ENCODE measurements around the gene KIF19.

Gene KIF19

DNA sequence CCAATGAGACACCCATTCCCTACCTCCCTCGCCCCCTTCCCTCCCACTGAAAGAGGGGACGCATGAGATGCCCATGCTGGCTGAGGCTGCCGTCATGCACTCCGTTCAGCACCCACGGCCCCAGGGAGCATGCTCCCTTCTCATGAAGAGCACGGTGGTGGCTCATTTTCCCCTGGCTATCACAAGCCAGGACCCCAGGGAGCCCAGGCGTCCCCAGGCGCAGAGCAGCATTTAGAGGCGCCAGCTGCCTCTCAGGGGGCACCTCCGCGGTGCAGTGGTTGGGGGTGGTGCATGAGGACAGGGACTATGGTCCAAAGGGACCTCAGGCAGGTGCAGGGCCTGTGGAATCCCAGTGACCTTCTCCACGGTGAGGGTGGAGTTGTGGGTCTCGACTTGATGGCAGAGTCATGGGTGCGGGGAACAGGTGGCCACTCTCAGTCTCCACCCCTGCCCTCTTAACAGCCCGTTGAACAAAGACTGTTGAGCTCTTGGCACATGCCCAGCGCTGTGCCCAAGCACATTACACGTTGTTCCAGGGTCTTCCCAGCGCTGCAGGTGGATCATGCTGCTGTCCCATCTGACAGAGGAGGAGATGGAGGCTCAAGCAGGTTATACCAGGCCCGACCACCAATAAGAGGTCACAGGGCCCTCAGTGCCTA lies 13.6 kb downstream of the KIF19 start:
- DNase-seq (ENCODE audit: low read depth in 2 of 2), result no peak

GRCh38 chr17:74340470-74341023 lies 14.5 kb downstream of the KIF19 start:
- no peak for DNase-seq (ENCODE audit: low read depth in 2 of 2)

GRCh38 chr17:74342224-74342623 lies 16.2 kb downstream of the KIF19 start:
- DNase-seq (ENCODE audit: low read depth in 2 of 2), result no peak

- DNase-seq (ENCODE audit: low read depth in 2 of 2), result no peak
These were observed 17.1 kb downstream of the KIF19 start for GRCh38 chr17:74343121-74343520.

DNA sequence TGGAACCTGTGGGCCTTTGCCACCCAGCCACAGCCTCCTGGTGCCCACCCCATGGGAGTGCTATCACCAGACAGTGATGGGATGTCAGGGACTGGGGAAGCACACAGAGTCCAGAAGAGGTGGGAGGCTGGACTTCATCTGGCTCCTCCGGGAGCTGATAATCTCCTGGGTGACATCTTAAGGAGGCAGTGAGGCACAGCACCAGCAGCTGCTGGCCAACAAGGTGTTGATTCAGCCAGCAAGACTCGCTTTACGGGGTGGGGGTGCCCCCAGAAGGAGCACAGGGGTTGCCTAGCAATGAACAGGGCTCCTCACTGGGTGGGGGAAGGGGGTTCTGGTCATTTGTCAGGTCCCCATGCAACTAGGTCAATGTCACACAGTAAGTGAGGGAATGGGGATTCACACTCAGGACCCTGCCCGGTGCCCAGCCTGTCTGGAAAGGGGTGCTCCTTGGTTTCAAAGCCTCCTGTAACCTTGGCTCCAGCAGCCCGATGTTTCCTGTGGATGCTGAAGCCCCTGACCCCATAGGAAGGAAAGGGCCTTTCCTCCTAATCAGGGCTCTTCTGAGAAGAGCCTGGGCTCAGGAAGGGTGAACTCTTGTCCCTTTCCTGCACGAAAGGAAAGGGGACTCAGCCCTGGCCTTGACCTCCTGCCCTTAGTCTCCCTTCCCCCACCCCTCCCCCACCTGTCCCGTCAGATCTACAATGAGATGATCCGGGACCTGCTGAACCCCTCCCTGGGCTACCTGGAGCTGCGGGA lies 17.7 kb downstream of the KIF19 start:
- DNase-seq (ENCODE audit: low read depth in 2 of 2), result no peak

DNA sequence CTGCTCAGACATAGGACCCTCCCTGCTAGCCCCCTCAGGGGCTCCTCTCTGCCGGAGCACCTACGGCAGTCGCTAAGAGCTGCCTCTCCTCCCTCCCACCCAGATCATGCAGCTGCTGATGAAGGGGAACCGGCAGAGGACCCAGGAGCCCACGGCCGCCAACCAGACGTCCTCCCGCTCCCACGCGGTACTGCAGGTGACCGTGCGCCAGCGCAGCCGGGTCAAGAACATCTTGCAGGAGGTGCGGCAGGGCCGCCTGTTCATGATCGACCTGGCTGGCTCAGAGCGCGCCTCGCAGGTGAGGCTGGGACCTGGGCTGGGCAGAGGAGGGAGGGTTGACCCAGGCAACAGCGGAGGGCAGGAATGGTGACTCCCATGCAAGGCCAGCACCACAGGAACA lies 18.6 kb downstream of the KIF19 start:
- DNase-seq (ENCODE audit: low read depth in 2 of 2), result no peak

DNA sequence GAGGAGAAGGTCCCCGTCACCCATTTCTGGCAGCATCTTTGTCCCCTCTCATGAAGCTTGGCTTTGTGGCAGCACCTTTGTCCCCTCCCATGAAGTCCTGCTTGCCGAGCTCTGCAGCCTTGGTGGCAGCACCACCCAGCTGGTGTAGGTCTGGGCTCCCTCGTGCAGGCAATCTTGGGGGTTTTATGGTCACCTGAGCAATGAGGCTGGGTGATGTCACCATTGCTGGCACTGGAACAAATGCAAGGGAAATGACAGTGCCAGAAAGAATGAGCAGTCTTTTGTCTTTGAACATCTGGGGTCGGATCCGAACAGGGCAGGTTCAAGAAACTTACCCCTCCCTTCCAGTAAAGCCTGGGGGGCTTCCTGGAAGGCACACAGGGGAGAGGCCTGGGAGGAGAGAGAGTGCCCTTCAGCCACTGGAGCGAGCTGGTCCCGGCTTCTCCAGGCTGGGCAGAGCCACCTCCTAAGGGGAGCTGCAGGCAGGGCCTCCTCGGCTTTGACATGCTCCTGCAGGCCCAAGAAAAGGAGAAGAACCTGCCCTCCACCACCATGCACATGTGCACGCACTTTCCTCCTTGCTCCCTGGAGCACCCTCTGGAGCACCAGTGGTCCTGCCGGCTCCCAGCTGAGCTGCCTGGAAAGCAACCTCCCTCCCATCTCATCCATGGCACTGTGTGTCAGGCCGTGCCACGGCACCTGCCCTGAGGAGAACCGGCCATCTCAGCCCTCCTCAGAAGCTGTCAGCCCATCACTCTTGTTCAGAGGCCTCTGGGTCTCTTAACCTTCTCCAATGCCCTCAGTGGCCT lies 19.6 kb downstream of the KIF19 start:
- DNase-seq (ENCODE audit: low read depth in 2 of 2), result no peak

DNA sequence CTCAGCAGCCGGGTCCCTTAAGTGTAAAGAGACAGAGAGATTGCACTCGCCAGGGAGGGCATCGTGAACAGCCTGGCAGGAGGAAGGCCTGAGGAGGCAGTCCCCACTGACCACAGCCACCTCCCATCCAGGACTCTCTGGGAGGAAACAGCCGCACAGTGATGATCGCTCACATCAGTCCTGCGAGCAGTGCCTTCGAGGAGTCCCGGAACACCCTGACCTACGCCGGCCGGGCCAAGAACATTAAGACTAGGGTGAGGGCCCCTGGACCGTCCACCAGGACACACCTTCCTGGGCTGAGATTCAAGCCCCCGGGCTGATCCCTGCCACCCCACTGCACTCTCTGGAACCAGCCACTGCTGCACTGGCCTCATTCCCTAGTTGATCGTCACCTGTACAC lies 21.6 kb downstream of the KIF19 start:
- DNase-seq (ENCODE audit: low read depth in 2 of 2), result no peak

DNA sequence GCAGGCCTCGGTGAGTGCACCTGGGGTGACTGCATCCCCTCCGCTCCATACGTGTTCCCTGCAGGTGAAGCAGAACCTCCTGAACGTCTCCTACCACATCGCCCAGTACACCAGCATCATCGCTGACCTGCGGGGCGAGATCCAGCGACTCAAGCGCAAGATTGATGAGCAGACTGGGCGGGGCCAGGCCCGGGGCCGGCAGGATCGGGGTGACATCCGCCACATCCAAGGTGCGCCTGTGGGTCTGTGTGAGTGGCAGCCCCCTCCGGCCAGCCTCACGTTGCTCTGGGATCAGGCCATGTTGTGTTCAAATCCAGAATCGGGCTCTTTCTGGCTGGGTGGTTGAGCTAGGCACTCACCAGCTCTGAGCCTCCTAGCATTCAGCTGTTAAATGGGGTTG lies 23.1 kb downstream of the KIF19 start:
- no peak for DNase-seq (ENCODE audit: low read depth in 2 of 2)

DNA sequence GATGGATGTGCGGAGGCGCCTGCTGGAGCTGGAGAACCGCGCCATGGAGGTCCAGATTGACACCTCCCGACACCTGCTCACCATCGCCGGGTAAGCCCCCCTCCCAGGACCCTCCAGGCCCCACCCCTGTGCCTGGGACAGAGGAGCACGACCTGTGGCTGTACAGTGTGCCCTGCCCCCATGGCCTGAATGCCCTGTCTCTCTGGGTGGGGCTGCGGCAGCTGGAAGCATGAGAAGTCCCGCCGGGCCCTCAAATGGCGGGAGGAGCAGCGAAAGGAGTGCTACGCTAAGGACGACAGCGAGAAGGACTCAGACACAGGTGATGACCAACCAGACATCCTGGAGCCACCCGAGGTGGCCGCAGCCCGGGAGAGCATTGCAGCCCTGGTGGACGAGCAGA lies 24.5 kb downstream of the KIF19 start:
- DNase-seq (ENCODE audit: low read depth in 2 of 2), result no peak

GRCh38 chr17:74351552-74352210 lies 25.7 kb downstream of the KIF19 start:
- no peak for DNase-seq (ENCODE audit: low read depth in 2 of 2)

GRCh38 chr17:74353446-74354060 lies 27.5 kb downstream of the KIF19 start:
- no peak for DNase-seq (ENCODE audit: low read depth in 2 of 2)

DNA sequence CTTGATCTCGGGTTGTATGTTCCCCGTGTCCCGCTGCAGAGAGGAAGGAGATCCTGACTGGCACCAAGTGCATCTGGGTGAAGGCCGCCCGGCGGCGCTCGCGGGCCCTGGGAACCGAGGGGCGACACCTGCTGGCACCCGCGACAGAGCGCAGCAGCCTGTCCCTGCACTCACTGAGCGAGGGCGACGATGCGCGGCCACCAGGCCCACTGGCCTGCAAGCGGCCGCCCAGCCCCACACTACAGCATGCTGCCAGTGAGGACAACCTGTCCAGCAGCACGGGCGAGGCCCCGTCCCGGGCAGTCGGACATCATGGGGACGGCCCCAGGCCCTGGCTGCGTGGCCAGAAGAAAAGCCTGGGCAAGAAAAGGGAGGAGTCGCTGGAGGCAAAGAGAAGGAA lies 28.1 kb downstream of the KIF19 start:
- DNase-seq (ENCODE audit: low read depth in 2 of 2), result peak in 1 of 2 donors; percentile 10

DNA sequence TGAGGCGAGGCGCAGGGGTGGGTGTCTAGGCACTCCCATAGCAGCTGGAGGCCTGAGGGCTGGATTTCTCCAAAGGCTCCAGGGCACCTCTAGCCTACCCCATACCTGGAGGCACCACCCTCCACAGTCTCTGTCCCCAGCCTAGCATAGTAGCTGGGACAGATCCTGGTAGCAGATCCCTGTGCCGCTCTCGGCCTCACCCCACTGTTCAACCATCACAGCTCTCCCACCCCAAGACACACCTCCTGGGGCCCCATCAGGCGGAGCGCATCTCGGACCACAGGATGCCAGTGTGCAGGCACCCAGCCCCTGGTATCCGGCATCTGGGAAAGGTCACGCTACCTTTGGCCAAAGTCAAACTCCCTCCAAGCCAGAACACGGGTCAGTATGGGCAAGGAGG lies 28.5 kb downstream of the KIF19 start:
- DNase-seq (ENCODE audit: low read depth in 2 of 2), result no peak

DNA sequence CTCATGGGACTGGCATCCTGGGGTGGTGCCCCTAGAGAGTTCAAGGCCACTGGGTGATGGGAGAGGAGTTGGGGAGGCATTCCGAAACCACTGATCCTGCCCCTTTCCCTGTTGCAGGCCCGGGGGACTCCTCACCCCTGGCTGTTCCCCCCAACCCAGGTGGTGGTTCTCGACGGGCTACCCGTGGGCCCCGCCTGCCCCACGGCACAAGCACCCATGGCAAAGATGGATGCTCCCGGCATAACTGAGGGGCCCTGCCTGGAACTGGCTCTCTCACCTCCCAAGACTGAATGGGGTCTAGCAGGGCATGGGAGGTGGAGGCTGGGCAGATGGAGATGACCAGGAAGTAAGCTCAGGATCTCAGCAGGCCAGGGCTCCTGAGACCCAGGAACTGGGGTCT lies 29.0 kb downstream of the KIF19 start:
- no peak for DNase-seq (ENCODE audit: low read depth in 2 of 2)

- DNase-seq (ENCODE audit: low read depth in 2 of 2), result no peak
These were observed 30.8 kb downstream of the KIF19 start for GRCh38 chr17:74356646-74357465.

DNA sequence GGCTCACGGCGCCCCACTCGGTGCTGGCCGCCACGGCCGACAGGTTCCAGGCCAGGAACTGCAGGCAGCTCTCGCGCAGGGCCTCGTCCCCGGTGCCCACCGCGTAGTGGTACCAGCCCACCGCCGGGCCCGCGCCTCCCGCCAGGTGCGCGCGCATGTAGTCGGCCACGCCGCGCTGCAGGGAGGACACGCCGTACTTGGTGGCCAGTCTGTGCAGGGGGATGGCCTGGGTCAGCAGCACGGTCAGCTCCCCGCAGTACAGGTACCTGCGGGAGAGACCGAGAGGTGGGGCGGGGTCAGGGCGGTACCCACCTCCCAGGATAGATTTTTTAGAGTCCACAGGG lies 31.4 kb downstream of the KIF19 start:
- DNase-seq (ENCODE audit: low read depth in 2 of 2), result no peak

DNA sequence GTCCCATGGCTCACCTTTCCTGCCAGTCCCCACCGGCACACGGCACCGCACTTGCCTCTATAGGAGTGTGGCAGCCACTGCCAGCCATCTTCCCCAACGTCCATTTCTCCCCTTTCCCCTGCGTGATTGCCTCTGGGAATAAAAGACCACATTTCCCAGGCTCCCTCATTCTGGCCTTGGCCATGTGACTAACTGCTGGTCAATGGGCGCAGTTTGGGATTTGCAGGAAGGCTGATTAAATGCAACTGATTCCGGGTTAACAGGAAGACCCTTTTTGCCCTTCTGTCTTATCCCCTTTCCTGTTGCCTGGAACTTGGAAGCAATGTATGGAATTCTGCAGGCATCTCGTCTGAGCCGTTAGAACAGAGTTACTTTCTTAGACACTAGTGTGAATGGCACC lies 32.7 kb downstream of the KIF19 start:
- DNase-seq (ENCODE audit: low read depth in 2 of 2), result no peak

DNA sequence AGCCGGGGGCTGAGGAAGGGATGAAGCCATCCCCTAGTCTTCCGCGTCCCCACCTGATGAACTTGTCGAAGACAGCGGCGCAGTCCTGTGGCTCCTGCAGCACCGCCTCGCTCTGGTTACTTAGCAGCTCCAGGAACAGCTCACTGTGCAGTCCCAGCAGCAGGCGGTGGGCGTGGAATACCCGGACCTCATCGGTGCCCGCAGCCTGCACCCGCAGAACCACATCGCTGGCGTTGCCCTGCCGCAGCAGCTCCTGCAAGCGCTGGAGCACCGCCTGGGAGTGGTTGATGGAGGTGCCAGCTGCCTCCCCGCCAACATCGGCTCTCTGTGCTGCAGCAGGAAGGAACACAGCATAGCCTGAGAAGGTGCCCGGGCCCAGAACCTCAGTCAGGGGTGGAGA lies 33.9 kb downstream of the KIF19 start:
- no peak for DNase-seq (ENCODE audit: low read depth in 2 of 2)

GRCh38 chr17:74360899-74361229 lies 34.8 kb downstream of the KIF19 start:
- no peak for DNase-seq (ENCODE audit: low read depth in 2 of 2)
